H7 (cell line): ENCODE results near the gene GPC2. TPM values are rescaled to one million over a fixed set of nuclear protein-coding genes. Genes with fewer than 3 reads are reported as not detected.
A peak's percentile ranks its signal among the peaks of the same experiment; 100 is the strongest.
"Not testable (repeated sequence)": the region's sequence is repeated elsewhere in the genome, so short reads cannot be mapped to it uniquely, and the experiment has no call there.

Experiments used
- DNase-seq: peaks from one replicate; pipeline ENCODE4 v3.0.0; 2012
- H3K27me3 ChIP-seq: 2 replicates; pipeline ENCODE4 v1.6.0; 2011; ENCODE audit warnings: mild to moderate bottlenecking, low read length; ENCODE audit not compliant: control insufficient read depth, insufficient read depth
- H3K36me3 ChIP-seq: replicated peaks from 2 replicates; pipeline ENCODE4 v1.5.1; 2011; ENCODE audit warnings: low read length; ENCODE audit not compliant: control insufficient read depth, insufficient read depth
- H3K4me3 ChIP-seq: 2 replicates; pipeline ENCODE4 v1.5.1; 2011; ENCODE audit warnings: low read depth, mild to moderate bottlenecking, control low read depth, low read length, moderate library complexity; ENCODE audit not compliant: insufficient read depth
- total RNA-seq: library from RNA; depleted of rRNA; stranded (reverse); fragments of >200 nt; shearing (Covaris generic); gene quantifications from 2 replicates; pipeline ENCODE4 v1.2.3, GENCODE V29; 2014; rRNA removed

GPC2 gene
- total RNA-seq = 39.1 and 65.8 TPM in 2 replicates

- Histone ChIP-seq H3K27me3 (peaks cover 8% of the 10 kb centered on the region), H3K4me3 (peak within 1 kb of the TSS; percentile 95), H3K36me3 (peaks cover 10% of the 10 kb centered on the region)
- peak; percentile 99 for DNase-seq
Measured at GRCh38 chr7:100177045-100178001, at the start of gene GPC2, which contains the start of gene STAG3. GPC2 (minus strand) TSS chr7:100177381; CDS start chr7:100177199, 182 bp downstream. STAG3 (plus strand) TSS chr7:100177918; CDS start chr7:100180557, 2,639 bp downstream.

- H3K27me3 ChIP-seq, DNase-seq, H3K4me3 ChIP-seq, H3K36me3 ChIP-seq: not testable (repeated sequence)
Measured at GRCh38 chr7:100224891-100225290, 47.7 kb upstream of the GPC2 start.

GRCh38 chr7:100223376-100223927 lies 46.3 kb upstream of the GPC2 start:
- not testable (repeated sequence) for H3K4me3 ChIP-seq, H3K27me3 ChIP-seq, DNase-seq, H3K36me3 ChIP-seq

GRCh38 chr7:100222445-100223132 lies 45.4 kb upstream of the GPC2 start:
- H3K27me3 ChIP-seq = no peaks in the 10 kb centered on the region
- no peak overlapping the region for H3K4me3 ChIP-seq
- no peak for DNase-seq
- peaks cover 1% of the 10 kb centered on the region for H3K36me3 ChIP-seq

GRCh38 chr7:100221767-100222444 lies 44.7 kb upstream of the GPC2 start:
- no peak overlapping the region for H3K4me3 ChIP-seq
- peaks cover 1% of the 10 kb centered on the region for H3K36me3 ChIP-seq
- H3K27me3 ChIP-seq = no peaks in the 10 kb centered on the region
- DNase-seq = no peak

- H3K4me3 ChIP-seq = no peak overlapping the region
- no peak for DNase-seq
- H3K36me3 ChIP-seq = peaks cover 1% of the 10 kb centered on the region
- no peaks in the 10 kb centered on the region for H3K27me3 ChIP-seq
Measured at GRCh38 chr7:100221231-100221718, 44.1 kb upstream of the GPC2 start.

- Histone ChIP-seq H3K4me3 (no peak overlapping the region), H3K36me3 (peaks cover 1% of the 10 kb centered on the region), H3K27me3 (no peaks in the 10 kb centered on the region)
- no peak for DNase-seq
Measured at GRCh38 chr7:100220586-100221230, 43.5 kb upstream of the GPC2 start.

GRCh38 chr7:100219801-100220585 lies 42.8 kb upstream of the GPC2 start, which contains the start of gene PVRIG:
PVRIG (plus strand) TSS chr7:100219949; CDS start chr7:100219971, 22 bp downstream.
- H3K4me3 ChIP-seq, H3K36me3 ChIP-seq, H3K27me3 ChIP-seq, DNase-seq: not testable (repeated sequence)

GRCh38 chr7:100219271-100219737 lies 42.1 kb upstream of the GPC2 start:
- no peak overlapping the region for H3K4me3 ChIP-seq
- H3K27me3 ChIP-seq = peaks cover 3% of the 10 kb centered on the region
- H3K36me3 ChIP-seq = peaks cover 1% of the 10 kb centered on the region
- no peak for DNase-seq

- H3K4me3 ChIP-seq, H3K27me3 ChIP-seq, H3K36me3 ChIP-seq, DNase-seq: not testable (repeated sequence)
Measured at GRCh38 chr7:100217934-100218333, 40.8 kb upstream of the GPC2 start.

- Histone ChIP-seq H3K4me3 (no peak overlapping the region), H3K27me3 (peaks cover 6% of the 10 kb centered on the region)
- DNase-seq = no peak
Measured at GRCh38 chr7:100215895-100216294, 38.7 kb upstream of the GPC2 start.

GRCh38 chr7:100214356-100214755 lies 37.2 kb upstream of the GPC2 start:
- not testable (repeated sequence) for H3K27me3 ChIP-seq, H3K4me3 ChIP-seq, H3K36me3 ChIP-seq, DNase-seq

More at GRCh38 chr7:100215895-100216294, 38.7 kb upstream of the GPC2 start:
- no peaks in the 10 kb centered on the region for H3K36me3 ChIP-seq

GRCh38 chr7:100213672-100214071 lies 36.5 kb upstream of the GPC2 start:
- H3K36me3 ChIP-seq = no peaks in the 10 kb centered on the region
- no peak overlapping the region for H3K4me3 ChIP-seq
- DNase-seq = no peak
- H3K27me3 ChIP-seq = peaks cover 6% of the 10 kb centered on the region
